Activated CD4-positive, alpha-beta T cell treated with anti-CD3 and anti-CD28 coated beads, Interleukin-2, amount 50 U/mL, for 48 hours (primary cell): ENCODE measurements around the gene PARP12.

Source experiments
- DNase-seq, 2 experiments: peaks; one replicate each; pipeline ENCODE4 v3.0.0-alpha.2; 2020

The PARP12 gene

DNA sequence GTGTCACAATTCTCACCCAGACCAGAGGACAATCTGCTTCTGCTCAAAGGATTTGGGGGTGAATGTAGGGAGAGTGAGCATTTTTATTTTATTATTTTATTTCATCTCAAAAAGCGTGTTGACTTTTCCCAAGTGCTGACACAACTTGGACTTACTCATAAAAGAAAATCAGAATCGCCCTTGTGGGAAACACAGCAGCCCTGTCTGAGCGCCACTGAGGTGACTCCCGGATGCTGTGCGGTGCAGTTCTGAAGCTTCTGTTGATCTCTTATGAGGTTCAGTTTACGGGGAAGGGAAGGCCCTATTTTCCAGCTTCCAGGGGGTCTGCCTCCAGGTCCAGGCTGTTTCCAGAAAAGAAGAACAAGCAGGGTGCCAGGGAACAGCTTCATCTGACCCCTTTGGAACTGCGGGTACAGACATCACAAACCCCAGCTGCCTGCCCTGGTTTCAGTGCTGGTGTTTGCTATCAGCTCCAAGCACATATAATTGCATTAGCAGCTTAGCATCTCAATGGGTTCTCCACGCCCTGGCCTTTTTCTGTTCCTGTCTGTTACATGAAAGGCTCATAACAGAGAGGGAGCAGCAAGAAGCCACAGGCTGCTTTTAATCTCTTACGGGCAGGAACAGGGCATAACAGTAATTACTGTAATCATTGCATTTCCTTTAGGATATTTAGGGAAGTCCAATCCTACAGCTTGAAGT, 52.4 kb downstream of the PARP12 start:
- no peak for DNase-seq

DNA sequence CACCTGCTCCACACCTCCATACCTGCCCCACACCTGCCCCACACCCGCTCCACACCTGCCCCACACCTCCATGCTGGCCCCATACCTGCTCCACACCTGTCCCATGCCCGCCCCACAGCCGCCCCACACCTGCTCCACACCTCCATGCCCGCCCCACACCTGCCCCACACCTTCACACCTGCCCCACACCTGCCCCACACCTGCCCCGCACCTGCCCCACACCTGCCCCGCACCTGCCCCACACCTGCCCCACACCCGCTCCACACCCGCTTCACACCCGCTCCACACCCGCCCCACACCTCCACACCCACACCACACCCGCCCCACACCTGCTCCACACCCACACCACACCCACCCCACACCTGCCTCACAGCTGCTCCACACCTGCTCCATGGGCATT, 53.0 kb downstream of the PARP12 start:
- no peak for DNase-seq

DNA sequence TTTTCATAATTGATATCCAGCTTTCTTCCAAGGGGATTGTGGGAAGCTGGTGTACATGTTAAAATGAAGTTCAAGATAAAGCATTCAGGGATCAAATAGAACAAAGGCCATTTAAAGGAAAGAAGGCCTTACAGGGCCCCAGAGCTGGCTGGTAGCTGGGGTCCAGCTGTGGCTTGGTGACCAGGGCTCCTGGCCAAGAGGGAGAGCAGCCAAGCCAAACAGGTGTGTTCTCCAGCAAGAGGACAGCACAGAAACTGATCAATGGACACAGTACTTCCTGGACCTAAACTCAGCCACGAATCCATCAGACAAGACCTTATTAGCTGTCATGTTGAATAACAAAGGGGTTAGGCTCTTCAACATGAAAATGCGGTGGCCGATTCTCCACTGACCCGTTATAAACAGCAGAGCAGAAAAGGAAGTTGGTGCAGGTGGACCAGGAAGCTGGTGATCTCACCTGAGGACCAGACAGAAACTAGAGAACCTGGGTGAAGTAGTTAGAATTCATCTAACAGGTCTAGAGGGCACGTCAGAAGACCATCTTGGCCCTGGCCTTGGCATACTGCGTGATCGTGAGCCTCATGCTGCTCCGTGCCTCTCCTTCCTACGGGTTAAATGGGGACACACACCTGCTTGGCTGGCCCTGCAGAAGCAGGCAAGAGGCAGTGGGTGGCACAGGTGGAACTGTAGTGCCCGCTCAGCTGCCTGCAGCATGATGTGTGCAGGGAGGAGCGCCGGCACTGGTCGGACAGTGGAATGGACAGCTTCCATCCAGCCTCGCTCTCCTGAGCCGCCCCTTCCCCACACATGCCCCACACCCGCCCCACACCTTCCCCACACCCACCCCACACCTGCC, 53.8 kb downstream of the PARP12 start:
- DNase-seq, result no peak

GRCh38 chr7:140007051-140007690, 55.6 kb downstream of the PARP12 start:
- no peak for DNase-seq

GRCh38 chr7:140006600-140006999, 56.2 kb downstream of the PARP12 start:
- DNase-seq, result no peak

- DNase-seq, result no peak
Observed at GRCh38 chr7:140005754-140006503, 56.8 kb downstream of the PARP12 start.

GRCh38 chr7:140005341-140005740, 57.4 kb downstream of the PARP12 start:
- DNase-seq, result no peak

DNA sequence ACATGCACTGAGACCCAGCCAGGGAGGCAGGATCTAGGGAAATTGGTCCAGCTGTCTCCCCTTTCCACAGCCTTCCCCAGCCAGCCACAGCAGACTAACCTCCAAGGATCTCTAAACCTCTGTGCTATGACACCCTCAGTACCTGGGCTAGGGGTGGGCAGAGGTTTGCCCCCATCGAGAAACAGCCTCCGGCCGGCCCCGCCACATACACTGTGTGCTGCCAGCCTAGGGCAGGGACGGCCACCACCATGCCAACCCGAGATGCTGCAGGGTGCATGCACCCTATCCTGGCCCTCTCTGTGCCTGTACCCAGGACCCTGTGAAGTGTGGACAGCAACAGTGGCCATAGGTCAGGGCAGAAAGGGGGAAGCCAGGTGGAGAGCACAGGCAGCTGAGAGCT, 58.1 kb downstream of the PARP12 start:
- no peak for DNase-seq

GRCh38 chr7:140003913-140004382, 58.8 kb downstream of the PARP12 start:
- peak; percentile 20 to 30 for DNase-seq

DNA sequence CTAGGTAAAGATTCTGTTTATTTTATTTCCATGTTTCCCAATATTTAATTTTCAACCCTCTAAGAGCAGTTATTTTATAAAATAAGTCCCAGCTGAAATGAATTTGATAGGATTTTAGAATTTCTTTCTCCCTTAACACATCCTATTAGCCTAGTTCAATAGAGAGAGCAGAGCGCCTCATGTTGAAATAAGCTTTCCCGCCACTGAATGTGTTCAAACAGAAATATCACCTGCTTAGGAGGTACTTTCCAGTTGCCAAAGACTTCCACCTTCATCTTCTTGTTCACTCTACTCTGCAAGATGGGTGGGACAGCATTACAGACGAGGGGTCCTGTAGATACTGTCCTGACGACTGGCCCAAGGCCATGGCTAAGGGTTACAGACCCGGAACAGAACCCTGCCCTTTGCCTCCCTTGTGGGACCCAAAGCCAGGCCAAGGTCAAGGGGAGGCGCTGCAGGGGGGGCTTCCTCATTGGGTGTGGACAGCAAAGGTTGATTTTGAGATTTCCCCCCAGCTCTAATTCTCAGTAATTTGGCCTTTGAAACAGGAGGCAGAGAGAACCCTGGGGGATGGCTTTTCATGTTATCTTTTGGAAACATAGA, 62.0 kb downstream of the PARP12 start:
- no peak for DNase-seq

DNA sequence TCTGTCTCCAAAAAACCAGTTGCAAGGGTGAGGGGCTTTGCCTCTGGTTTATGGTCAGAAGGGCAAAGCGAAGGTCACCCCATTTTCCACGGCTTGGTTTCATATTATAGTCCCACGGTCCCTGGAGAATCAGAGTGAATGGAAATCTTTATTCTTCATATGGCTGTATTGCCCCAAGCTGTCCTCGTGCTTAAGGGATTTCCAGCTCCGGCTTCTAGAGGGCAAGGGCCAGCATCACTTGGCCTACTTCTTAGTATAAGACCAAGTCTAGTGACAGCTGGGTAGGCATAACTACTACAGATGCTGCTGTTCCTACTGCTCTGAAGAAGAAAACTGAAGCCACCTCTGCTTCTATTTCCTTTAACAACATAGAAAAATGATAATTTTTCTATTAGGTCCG, 63.2 kb downstream of the PARP12 start:
- no peak for DNase-seq

GRCh38 chr7:139998572-139998971, 64.2 kb downstream of the PARP12 start:
- DNase-seq, result no peak

GRCh38 chr7:139995017-139995915, 67.5 kb downstream of the PARP12 start:
- no peak for DNase-seq

GRCh38 chr7:139994356-139994755, 68.4 kb downstream of the PARP12 start:
- no peak for DNase-seq

DNA sequence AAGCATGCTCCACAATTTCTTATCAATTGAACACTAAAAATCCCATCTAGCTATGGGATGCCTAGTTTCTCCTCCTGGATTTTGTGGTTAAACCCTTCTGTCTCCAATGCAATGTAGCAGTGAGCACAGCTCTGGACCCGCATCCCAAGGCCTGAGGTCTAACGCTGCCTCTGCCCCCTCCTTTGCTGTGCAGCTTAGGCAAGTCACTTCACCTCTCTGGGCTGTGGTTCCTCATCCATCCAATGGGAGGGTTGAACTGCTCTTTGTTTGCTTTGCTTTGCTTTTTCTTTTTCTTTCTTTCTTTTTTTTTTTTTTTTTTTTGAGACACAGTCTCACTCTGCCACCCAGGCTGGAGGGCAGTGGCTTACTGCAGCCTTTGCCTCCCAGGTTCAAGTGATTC, 69.2 kb downstream of the PARP12 start:
- no peak for DNase-seq

- no peak for DNase-seq
Observed at GRCh38 chr7:139993169-139993568, 69.6 kb downstream of the PARP12 start.

GRCh38 chr7:139992353-139993044, 70.3 kb downstream of the PARP12 start:
- no peak for DNase-seq

DNA sequence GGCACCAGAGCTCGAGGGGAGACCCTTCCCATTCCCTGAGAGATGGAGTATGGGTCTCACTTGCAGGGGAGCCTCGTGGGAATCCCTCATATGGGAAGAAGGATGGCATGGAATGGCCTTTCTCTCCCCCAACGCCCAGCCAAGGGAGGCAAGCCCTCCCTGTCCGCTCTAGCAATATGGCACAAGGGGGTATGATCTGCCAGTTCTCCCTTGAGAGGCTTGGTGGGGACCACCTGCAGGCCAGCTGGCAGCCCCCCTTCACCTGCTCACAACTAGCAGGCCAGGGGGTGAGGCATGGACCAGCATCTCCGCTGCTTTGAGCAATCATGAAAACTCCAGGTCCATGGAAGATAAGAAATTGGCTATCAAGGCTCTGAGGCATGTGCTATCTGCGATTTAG, 70.8 kb downstream of the PARP12 start:
- DNase-seq, result no peak

DNA sequence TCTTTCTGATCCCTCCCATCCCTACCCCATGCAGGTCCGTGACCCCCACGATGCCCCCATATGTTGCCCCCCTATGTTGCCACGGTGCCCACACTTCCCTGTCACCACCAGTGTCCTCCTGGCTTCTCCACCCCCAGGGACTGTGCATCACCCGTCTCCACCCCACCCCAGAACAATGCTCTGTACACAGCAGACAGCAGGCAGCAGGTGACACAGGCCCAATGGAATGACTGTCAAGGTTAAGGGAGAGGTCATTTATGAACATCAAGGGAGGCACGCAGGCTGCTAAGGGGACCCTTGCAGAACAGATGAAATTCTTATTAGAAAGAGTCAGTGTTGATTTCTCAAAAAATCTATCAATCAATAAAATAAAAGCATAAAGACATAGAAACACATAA, 71.5 kb downstream of the PARP12 start:
- no peak for DNase-seq

- DNase-seq, result no peak
Observed at GRCh38 chr7:139990571-139991268, 72.0 kb downstream of the PARP12 start.
